Loucy (cell line): ENCODE results near the gene TTC8.

Experiments used
- EZH2phosphoT487 ChIP-seq: fragments of 200-600 bp; IDR thresholded peaks from 2 replicates; pipeline ENCODE4 v1.6.1; 2018; ENCODE audit warnings: antibody characterized with exemption, mild to moderate bottlenecking, moderate library complexity, borderline replicate concordance
- TF ChIP-seq, protein P1 (sequence below): fragments of 200-600 bp; sonication (generic); conservative IDR thresholded peaks from 2 replicates; pipeline ENCODE4 v1.5.1; 2014; ENCODE audit warnings: mild to moderate bottlenecking, antibody characterized with exemption, low read length

DNA sequence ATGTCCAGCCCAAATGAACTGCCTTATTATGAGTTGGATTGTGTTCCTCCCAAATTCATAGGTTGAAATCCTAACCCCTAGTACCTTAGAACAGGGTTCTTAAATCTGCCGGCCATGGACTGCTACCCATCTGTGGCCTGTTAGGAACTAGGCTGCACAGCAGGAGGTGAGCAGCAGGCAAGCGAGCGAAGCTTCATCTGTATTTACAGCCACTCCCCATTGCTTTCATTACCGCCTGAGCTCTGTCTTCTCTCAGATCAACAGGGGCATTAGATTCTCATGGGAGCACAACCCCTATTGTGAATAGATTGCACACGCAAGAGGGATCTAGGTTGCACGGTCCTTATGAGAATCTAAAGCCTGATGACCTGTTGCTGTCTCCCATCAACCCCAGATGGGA, 21.9 kb upstream of the TTC8 start:
- no peak for TF ChIP-seq EZH2phosphoT487
- TF ChIP-seq, protein P1, sequence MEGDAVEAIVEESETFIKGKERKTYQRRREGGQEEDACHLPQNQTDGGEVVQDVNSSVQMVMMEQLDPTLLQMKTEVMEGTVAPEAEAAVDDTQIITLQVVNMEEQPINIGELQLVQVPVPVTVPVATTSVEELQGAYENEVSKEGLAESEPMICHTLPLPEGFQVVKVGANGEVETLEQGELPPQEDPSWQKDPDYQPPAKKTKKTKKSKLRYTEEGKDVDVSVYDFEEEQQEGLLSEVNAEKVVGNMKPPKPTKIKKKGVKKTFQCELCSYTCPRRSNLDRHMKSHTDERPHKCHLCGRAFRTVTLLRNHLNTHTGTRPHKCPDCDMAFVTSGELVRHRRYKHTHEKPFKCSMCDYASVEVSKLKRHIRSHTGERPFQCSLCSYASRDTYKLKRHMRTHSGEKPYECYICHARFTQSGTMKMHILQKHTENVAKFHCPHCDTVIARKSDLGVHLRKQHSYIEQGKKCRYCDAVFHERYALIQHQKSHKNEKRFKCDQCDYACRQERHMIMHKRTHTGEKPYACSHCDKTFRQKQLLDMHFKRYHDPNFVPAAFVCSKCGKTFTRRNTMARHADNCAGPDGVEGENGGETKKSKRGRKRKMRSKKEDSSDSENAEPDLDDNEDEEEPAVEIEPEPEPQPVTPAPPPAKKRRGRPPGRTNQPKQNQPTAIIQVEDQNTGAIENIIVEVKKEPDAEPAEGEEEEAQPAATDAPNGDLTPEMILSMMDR: no peak
